Measurements from ENCODE around the gene PCDH9.

DNA sequence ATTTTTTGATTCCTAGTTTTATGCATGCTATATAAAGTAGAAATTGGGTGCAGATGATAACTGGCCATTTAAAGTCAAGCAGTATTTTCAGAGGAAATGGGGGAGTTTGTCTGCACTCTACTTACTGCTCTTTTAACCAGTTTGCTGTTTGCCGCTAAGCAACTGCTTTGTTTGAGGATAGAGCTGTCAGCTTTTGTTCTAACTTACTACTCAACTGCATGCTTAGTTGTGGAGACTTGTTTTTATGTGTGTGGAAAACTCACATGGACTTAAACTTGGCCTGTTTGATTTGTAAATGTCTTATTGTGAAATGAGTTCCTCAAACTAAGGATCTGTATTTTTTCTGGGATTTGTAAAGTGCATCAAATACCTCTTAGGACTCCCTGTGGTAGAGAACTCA, 591.1 kb downstream of the PCDH9 start:
- TF ChIP-seq, protein P1, sequence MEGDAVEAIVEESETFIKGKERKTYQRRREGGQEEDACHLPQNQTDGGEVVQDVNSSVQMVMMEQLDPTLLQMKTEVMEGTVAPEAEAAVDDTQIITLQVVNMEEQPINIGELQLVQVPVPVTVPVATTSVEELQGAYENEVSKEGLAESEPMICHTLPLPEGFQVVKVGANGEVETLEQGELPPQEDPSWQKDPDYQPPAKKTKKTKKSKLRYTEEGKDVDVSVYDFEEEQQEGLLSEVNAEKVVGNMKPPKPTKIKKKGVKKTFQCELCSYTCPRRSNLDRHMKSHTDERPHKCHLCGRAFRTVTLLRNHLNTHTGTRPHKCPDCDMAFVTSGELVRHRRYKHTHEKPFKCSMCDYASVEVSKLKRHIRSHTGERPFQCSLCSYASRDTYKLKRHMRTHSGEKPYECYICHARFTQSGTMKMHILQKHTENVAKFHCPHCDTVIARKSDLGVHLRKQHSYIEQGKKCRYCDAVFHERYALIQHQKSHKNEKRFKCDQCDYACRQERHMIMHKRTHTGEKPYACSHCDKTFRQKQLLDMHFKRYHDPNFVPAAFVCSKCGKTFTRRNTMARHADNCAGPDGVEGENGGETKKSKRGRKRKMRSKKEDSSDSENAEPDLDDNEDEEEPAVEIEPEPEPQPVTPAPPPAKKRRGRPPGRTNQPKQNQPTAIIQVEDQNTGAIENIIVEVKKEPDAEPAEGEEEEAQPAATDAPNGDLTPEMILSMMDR (IDR thresholded peaks at IDR 0.05; ENCODE audit: low read length) = no peak
- no peak for TF ChIP-seq EZH2 (IDR thresholded peaks at IDR 0.05; ENCODE audit: borderline replicate concordance, low read length)

All from OCI-LY1 (cell line).